Suprapubic skin (tissue), 4 donors: ENCODE data around the gene CEBPG.

Experiments used
- EP300 ChIP-seq: sonication (generic); formaldehyde crosslinking; IDR thresholded peaks from one replicate; pipeline ENCODE4 v1.6.1; 2017; ENCODE audit warnings: antibody characterized with exemption
- POLR2A ChIP-seq, 2 donors: fragments of 450-650 bp; IDR thresholded peaks; one replicate each; pipeline ENCODE4 v1.6.1; 2017; ENCODE audit warnings: antibody characterized with exemption in 2 of 2, mild to moderate bottlenecking in 2 of 2, moderate library complexity in 2 of 2
- POLR2AphosphoS5 ChIP-seq, 3 donors: sonication (generic); formaldehyde crosslinking; IDR thresholded peaks; one replicate each; pipeline ENCODE4 v1.6.1; 2017; ENCODE audit warnings: antibody characterized with exemption in 3 of 3
- TF ChIP-seq, protein P1 (sequence below), 2 donors: fragments of 200-600 bp in 1 of 2; fragments of 450-650 bp in 1 of 2; sonication (generic) in 1 of 2; IDR thresholded peaks; one replicate each; pipeline ENCODE4 v1.5.1; 2016 to 2019; ENCODE audit warnings: antibody characterized with exemption in 2 of 2, mild to moderate bottlenecking in 1 of 2, moderate library complexity in 1 of 2

DNA sequence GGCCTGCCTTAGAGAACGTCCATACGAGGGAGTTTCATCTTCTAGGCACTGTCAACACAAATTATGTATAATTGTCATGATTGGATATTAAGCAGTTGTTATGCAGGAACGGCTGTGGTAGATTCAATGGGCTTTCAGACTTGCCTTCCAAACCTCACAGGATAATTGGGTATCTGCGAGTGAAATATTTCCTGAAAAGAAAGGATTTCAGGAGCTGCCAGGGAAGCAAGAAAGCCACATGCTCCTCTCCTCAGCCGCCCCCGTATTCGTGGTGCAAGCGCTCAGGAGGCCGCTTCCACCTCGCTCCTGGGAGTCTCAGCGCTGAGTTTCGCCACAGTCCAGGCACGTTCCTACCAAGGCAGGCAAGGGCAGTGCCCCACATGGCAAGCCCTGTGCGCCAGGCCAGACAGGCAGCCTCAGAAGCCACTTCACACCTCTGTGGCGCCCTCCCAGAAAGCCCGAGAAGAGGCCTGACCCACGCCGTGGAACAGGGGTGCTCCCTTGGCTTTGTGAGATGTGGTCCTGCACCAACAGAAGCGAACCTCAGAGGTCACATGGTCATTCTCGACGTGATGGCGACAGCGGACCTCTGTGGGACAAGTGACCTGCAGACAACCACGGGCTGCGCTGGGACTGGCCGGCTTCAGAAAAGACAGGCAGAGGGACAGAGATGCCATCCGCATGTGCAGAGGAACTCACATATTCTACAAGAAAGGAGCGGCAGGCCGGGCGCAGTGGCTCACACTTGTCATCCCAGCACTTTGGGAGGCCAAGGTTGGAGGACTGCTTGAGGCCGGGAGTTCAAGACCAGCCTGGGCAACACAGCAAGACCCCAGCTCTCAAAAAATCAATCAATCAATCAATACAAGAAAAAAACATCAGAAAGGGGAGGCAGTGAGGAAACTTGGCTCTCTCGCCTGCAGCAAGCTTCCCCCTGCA is 41.4 kb downstream of the CEBPG start:
- TF ChIP-seq, protein P1, sequence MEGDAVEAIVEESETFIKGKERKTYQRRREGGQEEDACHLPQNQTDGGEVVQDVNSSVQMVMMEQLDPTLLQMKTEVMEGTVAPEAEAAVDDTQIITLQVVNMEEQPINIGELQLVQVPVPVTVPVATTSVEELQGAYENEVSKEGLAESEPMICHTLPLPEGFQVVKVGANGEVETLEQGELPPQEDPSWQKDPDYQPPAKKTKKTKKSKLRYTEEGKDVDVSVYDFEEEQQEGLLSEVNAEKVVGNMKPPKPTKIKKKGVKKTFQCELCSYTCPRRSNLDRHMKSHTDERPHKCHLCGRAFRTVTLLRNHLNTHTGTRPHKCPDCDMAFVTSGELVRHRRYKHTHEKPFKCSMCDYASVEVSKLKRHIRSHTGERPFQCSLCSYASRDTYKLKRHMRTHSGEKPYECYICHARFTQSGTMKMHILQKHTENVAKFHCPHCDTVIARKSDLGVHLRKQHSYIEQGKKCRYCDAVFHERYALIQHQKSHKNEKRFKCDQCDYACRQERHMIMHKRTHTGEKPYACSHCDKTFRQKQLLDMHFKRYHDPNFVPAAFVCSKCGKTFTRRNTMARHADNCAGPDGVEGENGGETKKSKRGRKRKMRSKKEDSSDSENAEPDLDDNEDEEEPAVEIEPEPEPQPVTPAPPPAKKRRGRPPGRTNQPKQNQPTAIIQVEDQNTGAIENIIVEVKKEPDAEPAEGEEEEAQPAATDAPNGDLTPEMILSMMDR (IDR thresholded peaks at IDR 0.05) = no peak
- no peak for TF ChIP-seq POLR2A (IDR thresholded peaks at IDR 0.05)
- TF ChIP-seq POLR2AphosphoS5 (IDR thresholded peaks at IDR 0.05) = no peak
- TF ChIP-seq EP300 = no peak
